HG03066 (cell line): ENCODE data around the gene GEMIN4.

Source experiments
- ATAC-seq: cut with Tn5 transposase; IDR thresholded peaks from one replicate; pipeline ENCODE4 v1.9.1; 2021; ENCODE audit warnings: low read depth; ENCODE audit not compliant: unreplicated experiment

Gene GEMIN4

GRCh38 chr17:745406-745805, 6.7 kb downstream of the GEMIN4 start:
- ATAC-seq: no peak

DNA sequence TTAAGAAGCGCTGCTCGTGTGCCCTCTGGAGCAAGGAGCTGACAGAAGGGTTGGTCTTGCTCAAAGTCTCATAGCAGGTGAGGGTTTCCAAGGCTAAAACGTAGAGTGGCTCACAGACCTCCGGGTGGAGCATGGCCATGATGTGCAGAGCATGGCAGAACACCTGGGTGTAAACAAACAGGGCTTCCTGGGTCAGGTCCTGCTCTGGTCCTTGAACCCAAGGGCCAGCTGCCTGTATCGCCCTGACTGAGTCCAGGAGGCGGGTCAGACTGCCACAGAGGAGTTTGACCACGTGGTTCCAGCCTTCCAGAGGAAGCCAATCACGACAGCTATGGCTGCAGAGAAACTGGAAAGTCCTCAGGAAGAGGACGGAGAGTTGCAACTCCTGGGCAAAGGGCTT, 7.1 kb downstream of the GEMIN4 start:
- no peak for ATAC-seq

- no peak for ATAC-seq
Measured at GRCh38 chr17:743139-743538, 8.9 kb downstream of the GEMIN4 start.

GRCh38 chr17:742147-742793, 9.8 kb downstream of the GEMIN4 start:
- ATAC-seq: no peak

DNA sequence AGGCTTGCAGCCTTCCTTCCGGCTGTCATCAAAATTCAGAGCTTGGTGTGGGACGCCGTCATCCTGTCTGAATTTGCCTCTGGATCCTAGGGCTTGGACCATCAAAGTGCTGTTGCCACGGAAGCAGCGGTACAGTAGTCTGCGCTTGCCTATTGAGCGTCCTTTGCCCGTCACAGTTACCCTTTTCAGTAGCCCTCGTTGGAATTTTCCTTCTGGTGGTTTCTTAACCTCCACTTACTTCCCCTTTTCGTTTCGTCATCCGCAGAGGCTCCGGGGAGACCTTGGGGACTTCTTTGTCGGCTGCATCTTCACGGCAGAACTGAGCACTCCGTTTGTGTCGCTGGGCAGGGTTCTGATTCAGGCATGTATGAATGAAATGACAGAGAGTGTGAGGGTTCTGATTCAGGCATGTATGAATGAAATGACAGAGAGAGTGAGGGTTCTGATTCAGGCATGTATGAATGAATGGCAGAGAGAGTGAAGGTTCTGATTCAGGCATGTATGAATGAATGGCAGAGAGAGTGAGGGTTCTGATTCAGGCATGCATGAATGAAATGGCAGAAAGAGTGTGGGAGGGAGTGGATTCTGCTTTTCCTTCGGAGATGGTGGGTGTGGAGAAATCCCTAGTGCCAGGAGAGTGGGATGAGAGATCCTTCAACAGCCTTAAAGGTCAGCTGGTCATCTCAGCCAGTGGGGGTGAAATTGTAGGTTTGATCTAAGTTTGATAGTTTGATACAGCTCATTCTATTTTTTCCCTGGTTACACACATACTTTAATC, 11.6 kb downstream of the GEMIN4 start:
- ATAC-seq: peak; percentile 69

GRCh38 chr17:737561-738113, 14.4 kb downstream of the GEMIN4 start:
- no peak for ATAC-seq

DNA sequence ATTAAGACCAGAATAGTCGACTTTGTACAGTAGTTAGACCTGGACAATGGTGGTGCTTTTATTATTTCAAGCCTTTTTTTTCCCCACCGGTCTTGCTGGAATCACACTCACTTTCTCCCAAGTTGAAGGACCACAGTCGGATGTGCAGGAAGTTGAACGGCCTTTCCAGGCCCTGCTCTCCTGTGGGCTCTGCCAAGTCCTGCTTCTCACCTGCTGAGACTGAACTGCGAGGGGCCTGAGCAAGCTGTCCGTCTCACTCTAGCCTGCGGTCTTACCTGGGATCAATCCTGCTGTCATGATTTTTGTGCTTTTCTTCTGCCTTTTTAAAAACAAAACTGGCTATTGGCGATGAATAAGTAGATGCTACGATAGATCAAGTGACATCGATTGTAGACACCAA, 18.3 kb downstream of the GEMIN4 start:
- no peak for ATAC-seq

GRCh38 chr17:732902-733720, 19.0 kb downstream of the GEMIN4 start:
- ATAC-seq: no peak

DNA sequence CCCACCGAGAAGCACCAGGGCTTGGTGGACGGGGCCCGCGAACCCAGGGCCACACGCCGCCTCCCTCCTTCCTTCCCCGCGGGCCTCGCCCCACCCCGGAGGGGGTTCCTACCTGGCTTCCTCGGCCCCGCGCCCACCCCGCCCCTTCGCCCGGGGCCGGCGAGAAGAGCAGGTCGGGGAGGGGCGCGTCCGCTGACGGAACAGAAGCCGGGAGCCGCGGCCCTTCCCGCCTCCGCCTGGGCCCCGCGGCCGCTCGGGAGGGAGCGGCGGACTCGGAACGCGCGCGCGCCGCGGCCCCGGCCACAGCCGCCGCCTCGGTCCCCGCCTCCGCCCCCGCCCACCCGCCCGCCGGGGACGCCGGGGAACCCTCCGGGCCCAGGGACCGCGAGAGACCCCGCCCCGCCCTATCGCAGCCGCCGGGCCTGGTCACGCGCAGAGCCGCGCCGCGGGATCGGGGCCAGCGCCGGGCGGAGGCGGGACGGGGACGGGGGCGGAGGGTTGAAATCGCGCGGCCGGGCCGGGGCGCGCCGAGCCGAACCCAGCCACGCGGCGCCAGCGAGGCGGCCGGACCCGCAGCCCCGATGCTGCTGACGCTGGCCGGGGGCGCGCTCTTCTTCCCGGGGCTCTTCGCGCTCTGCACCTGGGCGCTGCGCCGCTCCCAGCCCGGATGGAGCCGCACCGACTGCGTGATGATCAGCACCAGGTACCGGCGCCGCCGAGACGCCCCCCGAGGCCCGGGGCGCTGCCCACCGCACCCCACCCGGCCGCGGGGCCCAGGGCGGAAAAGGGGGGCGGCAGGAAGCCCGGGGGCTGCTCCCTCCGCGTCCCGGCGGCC, 19.8 kb downstream of the GEMIN4 start, which contains the start of gene TLCD3A:
TLCD3A (plus strand) TSS at position 530 of the 835 bp plus-strand sequence; CDS start at position 582, 52 bp downstream.
- ATAC-seq: no peak

GRCh38 chr17:731644-732066, 20.4 kb downstream of the GEMIN4 start:
- no peak for ATAC-seq

DNA sequence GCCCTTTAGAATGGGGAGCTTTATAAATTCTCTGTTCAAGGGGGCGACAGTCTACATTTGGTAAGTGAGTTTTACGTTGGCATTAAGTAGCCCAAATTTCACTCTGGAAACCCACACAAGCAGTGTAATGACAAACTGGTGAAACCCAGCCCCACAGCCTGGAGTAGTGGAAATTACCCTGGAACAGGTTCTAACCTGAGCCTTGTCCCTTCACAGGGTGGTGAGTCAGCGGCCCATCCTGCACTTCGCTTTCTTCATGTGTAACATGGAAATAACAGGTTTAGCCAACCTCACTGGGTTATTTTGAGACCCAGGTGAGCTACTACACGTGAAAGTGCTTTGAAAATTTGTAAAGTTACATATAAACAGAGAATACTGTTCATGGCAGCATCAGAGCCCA, 23.2 kb downstream of the GEMIN4 start:
- no peak for ATAC-seq

- ATAC-seq: no peak
Measured at GRCh38 chr17:726271-726919, 25.7 kb downstream of the GEMIN4 start.

DNA sequence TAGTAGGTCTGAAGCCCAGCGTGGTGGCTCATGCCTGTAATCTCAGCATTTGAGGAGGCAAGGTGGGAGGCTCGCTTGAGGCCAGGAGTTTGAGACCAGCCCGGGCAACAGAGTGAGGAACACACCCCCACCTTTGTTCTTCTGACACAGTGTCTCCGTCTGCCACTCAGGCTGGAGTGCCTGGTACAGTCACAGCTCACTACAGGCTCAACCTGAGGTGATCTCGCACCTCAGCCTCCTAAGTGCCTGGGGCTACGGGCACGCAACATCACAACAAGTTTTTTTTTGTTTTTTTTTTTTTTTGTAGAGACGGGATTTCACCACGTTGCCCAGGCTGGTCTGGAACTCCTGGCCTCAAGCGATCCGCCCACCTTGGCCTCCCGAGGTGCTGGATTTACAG, 26.3 kb downstream of the GEMIN4 start:
- ATAC-seq: no peak

DNA sequence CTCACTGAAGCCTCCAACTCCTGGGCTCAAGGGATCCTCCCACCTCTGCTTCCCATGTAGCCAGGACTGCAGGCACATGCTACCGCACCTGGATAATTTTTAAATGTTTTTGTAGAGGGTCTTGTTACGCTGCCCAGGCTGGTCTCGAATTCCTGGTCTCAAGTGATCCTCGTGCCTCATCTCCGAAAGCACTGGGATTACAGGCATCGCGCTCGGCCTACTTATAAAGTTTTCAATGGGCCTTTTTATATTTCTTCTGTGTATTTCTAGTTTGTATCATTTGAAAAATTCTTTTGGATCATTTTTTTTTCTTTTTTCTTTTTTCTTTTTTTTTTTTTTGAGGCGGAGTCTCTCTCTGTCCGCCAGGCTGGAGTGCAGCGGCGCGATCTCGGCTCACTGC, 27.0 kb downstream of the GEMIN4 start:
- ATAC-seq: no peak

DNA sequence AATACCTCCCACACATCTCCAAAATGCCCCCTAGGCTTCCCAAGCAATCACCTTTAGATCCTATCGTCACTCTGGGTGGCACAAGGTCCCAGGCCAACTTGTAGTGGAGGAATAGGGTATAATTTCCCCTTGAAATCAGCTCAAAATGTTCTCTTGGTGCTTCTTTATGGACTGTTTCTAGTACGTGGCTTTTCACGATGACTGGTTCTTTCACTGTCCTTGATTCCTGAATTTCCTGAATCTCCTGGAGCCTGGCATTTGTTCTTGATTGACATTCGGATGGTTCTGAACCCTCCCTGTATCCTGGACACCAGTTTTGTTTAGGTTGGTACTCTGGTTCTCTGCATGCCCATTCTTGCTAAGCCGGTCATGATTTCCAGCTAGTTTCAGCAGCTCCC, 30.5 kb downstream of the GEMIN4 start:
- ATAC-seq: no peak

GRCh38 chr17:720706-721539, 31.1 kb downstream of the GEMIN4 start:
- no peak for ATAC-seq

DNA sequence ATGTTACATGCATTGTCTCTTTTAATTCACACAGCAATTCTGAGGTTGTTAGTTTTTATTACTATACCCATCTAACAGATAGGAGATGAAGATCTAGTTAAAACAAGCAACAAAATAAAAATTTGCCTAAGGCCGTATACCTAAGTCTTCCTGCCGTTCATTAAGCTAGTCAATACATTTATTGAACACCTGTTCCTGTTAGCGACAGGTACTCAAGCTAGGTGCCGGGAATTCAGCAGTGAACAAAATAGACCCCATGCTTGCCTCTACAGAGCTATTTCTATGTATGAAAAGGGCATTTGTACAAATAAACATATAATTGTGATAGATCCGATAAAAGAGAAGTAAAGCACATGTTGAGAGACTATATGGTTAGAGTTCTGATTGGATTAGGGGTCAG, 34.0 kb downstream of the GEMIN4 start:
- no peak for ATAC-seq

DNA sequence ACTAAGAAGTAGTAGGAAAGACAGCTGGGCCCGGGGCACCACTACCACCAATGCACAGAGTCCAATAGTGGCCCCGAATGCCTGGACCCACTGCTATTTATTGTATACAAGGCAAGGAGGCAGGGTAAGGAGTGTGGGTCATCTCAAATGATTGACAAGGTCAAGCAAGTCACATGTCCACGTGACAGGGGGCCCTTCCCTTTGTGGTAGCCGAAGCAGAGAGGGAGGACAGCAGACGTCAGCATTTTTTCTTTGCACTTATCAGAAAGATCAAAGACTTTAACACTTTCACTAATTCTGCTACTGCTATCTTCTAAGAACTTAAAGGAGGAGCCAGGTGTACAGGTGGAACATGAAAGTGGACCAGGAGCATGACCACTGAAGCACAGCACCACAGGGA, 43.9 kb downstream of the GEMIN4 start:
- ATAC-seq: no peak

GRCh38 chr17:705863-706262, 46.2 kb downstream of the GEMIN4 start:
- ATAC-seq: no peak
